ENCODE data around the gene CEACAM18.
"Not testable (repeated sequence)": the region's sequence is repeated elsewhere in the genome, so short reads cannot be mapped to it uniquely, and the experiment has no call there.

Gene CEACAM18

GRCh38 chr19:51500931-51501330 lies 22.6 kb downstream of the CEACAM18 start:
- not testable (repeated sequence) for DNase-seq

GRCh38 chr19:51501594-51502263 lies 23.4 kb downstream of the CEACAM18 start, which contains the start of gene SIGLEC12:
TSS of gene SIGLEC12 (minus strand) at chr19:51501800. CDS start at chr19:51501733, 67 bp downstream.
- no peak for DNase-seq

GRCh38 chr19:51503286-51503817 lies 25.0 kb downstream of the CEACAM18 start:
- DNase-seq = no peak

GRCh38 chr19:51503896-51504295 lies 25.6 kb downstream of the CEACAM18 start:
- no peak for DNase-seq

GRCh38 chr19:51505904-51506303 lies 27.6 kb downstream of the CEACAM18 start:
- no peak for DNase-seq

- no peak for DNase-seq
These were observed 28.9 kb downstream of the CEACAM18 start for GRCh38 chr19:51507192-51507591.

GRCh38 chr19:51507640-51508058 lies 29.3 kb downstream of the CEACAM18 start:
- DNase-seq = no peak

GRCh38 chr19:51508059-51508733 lies 29.9 kb downstream of the CEACAM18 start:
- DNase-seq = no peak

- no peak for DNase-seq
These were observed 31.7 kb downstream of the CEACAM18 start for GRCh38 chr19:51509823-51510660.

GRCh38 chr19:51511353-51511752 lies 33.0 kb downstream of the CEACAM18 start:
- no peak for DNase-seq

GRCh38 chr19:51513968-51514367 lies 35.6 kb downstream of the CEACAM18 start:
- no peak for DNase-seq

GRCh38 chr19:51514866-51515481 lies 36.6 kb downstream of the CEACAM18 start:
- no peak for DNase-seq

- no peak for DNase-seq
These were observed 42.4 kb downstream of the CEACAM18 start for GRCh38 chr19:51520728-51521127.

- DNase-seq = no peak
These were observed 43.0 kb downstream of the CEACAM18 start for GRCh38 chr19:51521357-51521756.

- DNase-seq = no peak
These were observed 43.4 kb downstream of the CEACAM18 start for GRCh38 chr19:51521781-51522180.

GRCh38 chr19:51524666-51525264 lies 46.4 kb downstream of the CEACAM18 start:
- no peak for DNase-seq

GRCh38 chr19:51525651-51526050 lies 47.3 kb downstream of the CEACAM18 start:
- no peak for DNase-seq

GRCh38 chr19:51529301-51529700 lies 51.0 kb downstream of the CEACAM18 start:
- no peak for DNase-seq

GRCh38 chr19:51530616-51531015 lies 52.3 kb downstream of the CEACAM18 start:
- DNase-seq = no peak

- peak; percentile 61 for DNase-seq
These were observed 53.3 kb downstream of the CEACAM18 start, which contains the start of gene SIGLEC6 for GRCh38 chr19:51531349-51532315. TSS of gene SIGLEC6 (minus strand) at chr19:51531670. CDS start at chr19:51531648, 22 bp downstream.

- no peak for DNase-seq
These were observed 57.2 kb downstream of the CEACAM18 start for GRCh38 chr19:51535535-51535934.

All from NK-92 treated with Interleukin-12 subunit alpha and Interleukin-12 subunit beta, amount 100 ng/mL, for 24 hours (cell line).